ENCODE measurements around the gene KANSL1.

GRCh38 chr17:46128453-46128852, 64.8 kb downstream of the KANSL1 start:
- TF ChIP-seq EZH2phosphoT487 (IDR thresholded peaks at IDR 0.05; ENCODE audit: insufficient read depth, low read depth), result no peak
- TF ChIP-seq EZH2 (IDR thresholded peaks at IDR 0.05; ENCODE audit: insufficient read depth, poor library complexity, severe bottlenecking), result no peak

Measured in GM23248 (cell line).